ENCODE measurements around the gene GABPB1. TPM values are rescaled to one million over a fixed set of nuclear protein-coding genes. Genes with fewer than 3 reads are reported as not detected.
A peak's percentile ranks its signal among the peaks of the same experiment; 100 is the strongest.

Gene GABPB1
- total and polyA plus RNA-seq, 3 experiments from 2014 or later = 22.5 to 46.5 (median 45.7) TPM

DNA sequence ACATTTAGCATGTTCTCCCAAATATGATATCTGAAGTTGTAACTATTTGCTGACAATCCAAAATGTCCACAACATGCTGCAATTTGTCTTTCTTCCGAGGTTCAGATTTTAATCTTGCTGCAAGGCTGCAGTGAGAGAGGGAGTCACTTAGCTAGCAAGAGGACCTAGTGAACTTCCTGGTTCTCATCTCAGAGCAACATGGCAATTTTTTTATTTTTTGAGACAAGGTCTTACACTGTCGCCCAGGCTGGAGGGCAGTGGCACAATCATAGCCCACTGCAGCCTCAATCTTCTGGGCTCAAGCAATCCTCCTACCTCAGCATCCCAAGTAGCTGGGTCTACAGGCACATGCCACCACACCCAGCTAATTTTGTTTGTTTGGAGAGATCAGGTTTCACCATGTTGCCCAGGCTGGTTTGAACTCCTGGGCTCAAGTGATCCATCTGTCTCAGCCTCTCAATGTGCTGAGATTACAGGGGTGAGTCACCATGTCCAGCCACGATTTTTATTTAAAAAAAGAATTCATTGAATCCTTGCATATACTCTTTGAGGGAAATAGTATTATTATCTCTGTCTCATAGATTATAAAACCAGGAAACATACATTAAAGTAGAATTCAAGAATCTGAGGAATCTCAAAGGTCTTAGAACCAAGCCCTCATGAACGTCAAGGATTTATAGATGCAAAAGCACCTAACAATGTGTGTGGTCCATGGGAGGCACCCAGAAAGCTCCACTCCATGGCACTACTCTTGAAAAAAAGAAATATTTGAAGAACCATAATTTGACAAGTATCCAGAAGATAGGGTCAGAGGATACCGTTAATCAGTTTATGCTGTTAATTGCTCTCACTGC is 98.6 kb downstream of the GABPB1 start:
- Mint-ChIP-seq H3K4me3 (no peak overlapping the region), H3K27ac (peak overlapping the region in 1 of 8 donors; percentile 60), H3K36me3 (no peaks in the 10 kb centered on the region), H3K9me3 (no peaks in the 10 kb centered on the region), H3K4me1 (peaks cover 20 to 24% (median 22%) of the 10 kb centered on the region in 3 donors), H3K27me3 (no peaks in the 10 kb centered on the region)
- no peak for DNase-seq
- H3K27me3 ChIP-seq (ENCODE audit: insufficient read depth, low read length, poor library complexity, severe bottlenecking) = no peaks in the 10 kb centered on the region
- no peaks in the 10 kb centered on the region for H3K36me3 ChIP-seq (ENCODE audit: insufficient read depth, low read length)
- no peak overlapping the region for H3K27ac ChIP-seq (ENCODE audit: low read depth, low read length)
- no peaks in the 10 kb centered on the region for H3K9me3 ChIP-seq (ENCODE audit: low read length)
- H3K4me1 ChIP-seq (ENCODE audit: insufficient read depth, low read length) = peaks cover 10% of the 10 kb centered on the region
- ChIA-PET POLR2A (no interaction called here), CTCF (interaction anchor here (0.9 kb wide), 1 partner anchor 12 kb away, joined by 3 read pairs; no protein-coding TSS in a partner anchor)
- H3K4me3 ChIP-seq (ENCODE audit: low read length) = no peak overlapping the region

DNA sequence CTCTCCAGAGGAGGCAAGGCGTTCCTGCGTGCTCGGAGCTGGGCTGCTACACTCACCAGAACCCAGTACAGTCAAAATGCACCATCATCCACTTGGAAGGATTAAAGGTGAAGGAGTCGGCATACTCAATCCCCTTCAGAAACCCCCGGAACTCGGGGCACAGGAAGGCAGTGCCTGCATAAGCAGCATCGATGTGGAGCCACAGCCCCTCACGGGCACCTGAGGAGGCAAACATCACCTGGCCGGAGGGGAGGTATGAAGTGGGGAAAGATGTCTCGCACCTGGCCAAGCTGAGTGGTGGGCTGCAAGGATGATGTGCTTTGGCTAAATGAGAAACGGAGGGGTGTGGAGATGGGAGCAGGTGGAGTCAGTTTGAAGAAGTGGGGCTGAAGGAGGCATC is 102.4 kb downstream of the GABPB1 start:
- no peak overlapping the region for H3K4me3 Mint-ChIP-seq
- H3K36me3 Mint-ChIP-seq = peaks cover 0 to 2% (median 0%) of the 10 kb centered on the region in 3 donors
- H3K4me1 Mint-ChIP-seq = peaks cover 19 to 22% (median 19%) of the 10 kb centered on the region in 3 donors
- H3K27ac Mint-ChIP-seq = no peak overlapping the region
- no peak overlapping the region for H3K4me3 ChIP-seq (ENCODE audit: low read length)
- ChIA-PET POLR2A (no interaction called here), CTCF (no interaction called here)
- H3K27me3 Mint-ChIP-seq = no peaks in the 10 kb centered on the region
- H3K36me3 ChIP-seq (ENCODE audit: insufficient read depth, low read length) = no peaks in the 10 kb centered on the region
- H3K9me3 Mint-ChIP-seq = no peaks in the 10 kb centered on the region
- no peak for DNase-seq
- H3K27ac ChIP-seq (ENCODE audit: low read depth, low read length) = no peak overlapping the region
- H3K9me3 ChIP-seq (ENCODE audit: low read length) = no peaks in the 10 kb centered on the region
- no peaks in the 10 kb centered on the region for H3K27me3 ChIP-seq (ENCODE audit: insufficient read depth, low read length, poor library complexity, severe bottlenecking)
- H3K4me1 ChIP-seq (ENCODE audit: insufficient read depth, low read length) = peaks cover 13% of the 10 kb centered on the region

DNA sequence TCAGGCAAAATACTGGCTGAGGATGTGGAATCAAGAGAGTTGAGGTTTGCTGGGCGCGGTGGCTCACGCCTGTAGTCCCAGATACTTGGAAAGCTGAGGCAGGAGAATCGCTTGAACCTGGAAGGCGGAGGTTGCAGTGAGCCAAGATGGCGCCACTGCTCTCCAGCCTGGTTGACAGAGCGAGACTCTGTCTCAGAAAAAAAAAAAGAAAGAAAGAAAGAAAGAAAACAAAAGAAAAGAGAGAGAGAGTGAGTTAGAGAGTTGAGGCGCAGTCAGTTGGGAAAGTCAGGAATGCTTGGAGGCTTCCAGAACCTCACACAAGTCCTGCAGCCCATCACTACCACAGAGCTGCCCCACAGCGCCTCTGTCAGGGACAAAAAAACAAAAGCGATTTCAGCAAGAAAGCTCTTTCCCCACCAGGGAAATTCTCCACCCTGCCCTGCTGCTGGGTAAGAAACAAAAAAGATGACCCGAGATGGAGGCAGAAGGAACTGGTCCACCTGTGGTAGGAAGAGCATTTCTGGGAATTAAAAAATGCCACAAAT is 103.3 kb downstream of the GABPB1 start:
- peaks cover 16% of the 10 kb centered on the region for H3K4me1 ChIP-seq (ENCODE audit: insufficient read depth, low read length)
- peaks cover 0 to 2% (median 0%) of the 10 kb centered on the region in 3 donors for H3K36me3 Mint-ChIP-seq
- H3K36me3 ChIP-seq (ENCODE audit: insufficient read depth, low read length) = no peaks in the 10 kb centered on the region
- no peaks in the 10 kb centered on the region for H3K9me3 ChIP-seq (ENCODE audit: low read length)
- H3K4me3 ChIP-seq (ENCODE audit: low read length) = no peak overlapping the region
- H3K9me3 Mint-ChIP-seq = no peaks in the 10 kb centered on the region
- no peak overlapping the region for H3K27ac ChIP-seq (ENCODE audit: low read depth, low read length)
- peak overlapping the region in 1 of 8 donors; percentile 33 for H3K27ac Mint-ChIP-seq
- H3K4me1 Mint-ChIP-seq = peaks cover 22 to 29% (median 26%) of the 10 kb centered on the region in 3 donors
- no peak overlapping the region for H3K4me3 Mint-ChIP-seq
- H3K27me3 Mint-ChIP-seq = no peaks in the 10 kb centered on the region
- no peak for DNase-seq
- no peaks in the 10 kb centered on the region for H3K27me3 ChIP-seq (ENCODE audit: insufficient read depth, low read length, poor library complexity, severe bottlenecking)
- CTCF ChIA-PET = interaction anchor here (1.2 kb wide), 1 partner anchor 64 kb away, joined by 3 read pairs; no protein-coding TSS in a partner anchor
- POLR2A ChIA-PET = no interaction called here

DNA sequence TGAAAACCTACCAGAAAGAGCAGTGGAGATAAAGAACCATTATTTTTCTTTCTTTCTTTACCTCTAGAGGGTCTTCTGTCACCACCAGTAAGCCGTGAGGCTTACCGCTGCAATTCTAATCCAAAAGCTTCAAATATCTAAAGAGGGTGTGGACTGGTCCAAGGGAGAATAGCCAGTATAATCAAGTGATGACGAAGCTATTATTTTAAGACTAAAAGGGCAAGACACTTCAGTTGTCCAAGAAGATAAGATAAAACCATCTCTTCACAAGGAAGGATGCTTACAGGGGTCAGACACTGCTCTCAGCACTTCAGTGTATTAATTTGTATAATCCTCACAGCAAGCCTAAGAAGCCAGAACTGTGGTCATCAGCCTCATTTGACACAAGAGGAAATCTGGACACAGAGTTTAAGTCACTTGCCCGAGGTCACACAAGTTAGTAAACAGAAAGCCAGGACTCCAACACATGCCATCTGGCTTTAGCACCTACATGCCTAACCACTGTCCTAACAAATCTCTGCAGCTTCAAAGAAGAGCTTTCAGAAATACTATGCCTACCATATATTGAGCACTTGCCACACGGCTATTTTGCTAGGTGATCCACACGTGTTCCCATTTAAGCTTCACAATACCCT is 104.1 kb downstream of the GABPB1 start:
- peaks cover 16% of the 10 kb centered on the region for H3K4me1 ChIP-seq (ENCODE audit: insufficient read depth, low read length)
- H3K9me3 ChIP-seq (ENCODE audit: low read length) = no peaks in the 10 kb centered on the region
- Mint-ChIP-seq H3K36me3 (peaks cover 0 to 2% (median 0%) of the 10 kb centered on the region in 3 donors), H3K27me3 (no peaks in the 10 kb centered on the region), H3K4me1 (peaks cover 23 to 30% (median 27%) of the 10 kb centered on the region in 3 donors), H3K4me3 (no peak overlapping the region), H3K27ac (peak overlapping the region in 1 of 8 donors; percentile 30), H3K9me3 (no peaks in the 10 kb centered on the region)
- no peaks in the 10 kb centered on the region for H3K36me3 ChIP-seq (ENCODE audit: insufficient read depth, low read length)
- ChIA-PET POLR2A (no interaction called here), CTCF (interaction anchor here (1.2 kb wide), 1 partner anchor 65 kb away, joined by 3 read pairs; no protein-coding TSS in a partner anchor)
- no peaks in the 10 kb centered on the region for H3K27me3 ChIP-seq (ENCODE audit: insufficient read depth, low read length, poor library complexity, severe bottlenecking)
- no peak for DNase-seq
- H3K27ac ChIP-seq (ENCODE audit: low read depth, low read length) = no peak overlapping the region
- H3K4me3 ChIP-seq (ENCODE audit: low read length) = no peak overlapping the region

DNA sequence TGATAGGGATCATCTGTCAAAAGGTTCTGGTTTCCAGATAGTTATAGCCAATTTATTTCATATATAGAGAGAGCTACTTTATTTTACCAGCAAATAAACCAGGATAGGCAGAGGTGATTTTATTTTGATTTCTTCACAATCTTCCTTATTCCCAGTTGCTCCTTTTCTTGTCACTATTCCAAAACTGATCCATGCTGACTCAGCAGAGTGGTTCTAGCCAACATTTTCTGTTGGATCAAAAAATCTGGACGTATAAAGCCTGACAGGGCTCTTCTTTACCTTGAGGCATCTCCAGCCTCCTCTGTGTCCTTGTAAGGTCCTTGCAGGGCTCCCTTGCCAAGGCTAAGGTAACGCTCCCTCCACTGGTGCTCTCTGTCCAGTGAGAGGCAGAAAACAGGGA is 105.3 kb downstream of the GABPB1 start:
- POLR2A ChIA-PET = no interaction called here
- Mint-ChIP-seq H3K36me3 (peaks cover 0 to 2% (median 0%) of the 10 kb centered on the region in 3 donors), H3K9me3 (no peaks in the 10 kb centered on the region), H3K27me3 (no peaks in the 10 kb centered on the region), H3K4me1 (peaks cover 23 to 30% (median 27%) of the 10 kb centered on the region in 3 donors), H3K27ac (peak overlapping the region in 1 of 8 donors; percentile 16), H3K4me3 (peak overlapping the region in 1 of 7 donors; percentile 9)
- Histone ChIP-seq H3K27ac (ENCODE audit: low read depth, low read length) (no peak overlapping the region), H3K36me3 (ENCODE audit: insufficient read depth, low read length) (no peaks in the 10 kb centered on the region), H3K9me3 (ENCODE audit: low read length) (no peaks in the 10 kb centered on the region), H3K27me3 (ENCODE audit: insufficient read depth, low read length, poor library complexity, severe bottlenecking) (no peaks in the 10 kb centered on the region), H3K4me1 (ENCODE audit: insufficient read depth, low read length) (peaks cover 16% of the 10 kb centered on the region), H3K4me3 (ENCODE audit: low read length) (no peak overlapping the region)
- CTCF ChIA-PET = interaction anchor here (1.8 kb wide), 1 partner anchor 10 kb away, joined by 6 read pairs; no protein-coding TSS in a partner anchor
- DNase-seq = no peak

DNA sequence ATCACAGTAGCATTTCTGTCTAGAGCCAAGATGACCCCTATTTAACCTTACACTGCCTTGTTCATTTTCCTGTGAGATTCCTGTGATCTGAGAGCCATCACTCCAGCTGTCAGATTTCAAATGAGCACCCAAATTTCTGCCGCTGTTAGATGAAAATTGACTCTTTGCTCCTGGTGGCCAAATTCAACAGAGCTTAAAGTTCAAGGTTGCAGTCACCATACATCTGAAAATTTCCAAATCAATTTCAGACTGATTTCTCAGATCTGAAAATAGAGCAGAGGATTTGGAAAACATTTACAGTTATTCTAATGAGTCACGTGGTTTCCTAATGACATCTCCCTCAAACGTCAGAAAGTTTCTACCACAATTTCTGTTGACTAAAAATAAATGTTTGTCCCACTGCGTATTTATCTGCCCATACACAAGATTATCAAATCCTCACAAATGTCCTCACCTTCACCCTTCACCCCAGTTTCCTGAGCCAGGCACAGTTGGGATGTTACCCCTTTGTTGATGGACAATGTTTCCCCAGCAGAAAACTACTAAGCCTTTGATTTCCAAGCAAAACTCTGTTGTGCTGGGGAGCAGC is 105.9 kb downstream of the GABPB1 start:
- H3K9me3 ChIP-seq (ENCODE audit: low read length) = no peaks in the 10 kb centered on the region
- Mint-ChIP-seq H3K4me1 (peaks cover 23 to 30% (median 27%) of the 10 kb centered on the region in 3 donors), H3K36me3 (peaks cover 0 to 2% (median 0%) of the 10 kb centered on the region in 3 donors), H3K9me3 (no peaks in the 10 kb centered on the region), H3K4me3 (peak overlapping the region in 4 of 7 donors; percentile 34 to 88 (median 66)), H3K27ac (peak overlapping the region in 7 of 8 donors; percentile 79 to 98 (median 93)), H3K27me3 (no peaks in the 10 kb centered on the region)
- no peaks in the 10 kb centered on the region for H3K36me3 ChIP-seq (ENCODE audit: insufficient read depth, low read length)
- H3K4me1 ChIP-seq (ENCODE audit: insufficient read depth, low read length) = peaks cover 16% of the 10 kb centered on the region
- no peak overlapping the region for H3K4me3 ChIP-seq (ENCODE audit: low read length)
- no peak for DNase-seq
- ChIA-PET POLR2A (no interaction called here), CTCF (interaction anchor here (0.9 to 2.1 kb wide), 4 partner anchors 9 to 67 kb away, joined by 3 to 7 read pairs (median 6); no protein-coding TSS in a partner anchor)
- H3K27ac ChIP-seq (ENCODE audit: low read depth, low read length) = no peak overlapping the region
- no peaks in the 10 kb centered on the region for H3K27me3 ChIP-seq (ENCODE audit: insufficient read depth, low read length, poor library complexity, severe bottlenecking)

DNA sequence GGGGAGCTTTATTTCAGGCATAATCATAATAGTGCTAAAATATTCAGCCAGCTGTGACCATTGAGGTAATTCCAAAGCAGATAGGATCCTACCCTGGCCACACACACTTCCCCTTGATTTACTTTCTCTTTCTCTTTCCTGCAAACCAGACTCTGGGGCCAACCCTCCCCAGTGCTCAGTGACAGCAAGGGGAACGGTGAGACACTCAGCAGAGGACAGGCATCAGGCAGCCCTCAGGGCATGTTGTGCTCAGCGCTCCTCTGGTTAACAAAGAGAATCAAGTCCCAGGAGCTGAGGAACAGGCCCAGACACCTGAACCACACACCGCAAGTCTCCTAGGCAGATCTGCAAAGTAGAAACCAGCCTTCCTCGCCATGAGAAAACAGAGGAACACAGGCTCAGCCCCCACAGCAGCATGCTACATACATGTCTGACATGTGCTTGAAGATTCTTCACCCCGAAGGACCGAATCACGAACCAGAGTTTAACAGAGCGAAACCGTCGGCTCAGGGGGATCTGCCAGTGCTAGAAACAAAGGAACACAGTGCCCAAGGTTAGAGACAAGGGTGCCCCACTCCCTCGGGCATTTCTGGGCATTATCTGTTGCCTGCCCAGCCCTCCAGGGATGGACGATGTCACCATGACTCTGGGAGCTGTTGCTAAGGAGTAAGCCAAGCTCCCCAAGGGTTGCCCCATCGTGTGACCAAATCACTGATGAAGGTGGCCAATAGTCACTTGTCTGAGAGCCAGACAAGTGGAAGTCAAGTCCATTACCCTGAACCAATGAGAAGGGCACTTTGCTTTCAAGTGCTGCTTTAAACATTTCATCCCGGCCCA is 107.0 kb downstream of the GABPB1 start:
- H3K4me1 ChIP-seq (ENCODE audit: insufficient read depth, low read length) = peaks cover 16% of the 10 kb centered on the region
- CTCF ChIA-PET = interaction anchor here (0.9 to 2.1 kb wide), 4 partner anchors 10 to 68 kb away, joined by 3 to 7 read pairs (median 6); no protein-coding TSS in a partner anchor
- peak overlapping the region; percentile 17 for H3K4me3 ChIP-seq (ENCODE audit: low read length)
- no peaks in the 10 kb centered on the region for H3K27me3 ChIP-seq (ENCODE audit: insufficient read depth, low read length, poor library complexity, severe bottlenecking)
- Mint-ChIP-seq H3K27me3 (no peaks in the 10 kb centered on the region), H3K4me1 (peaks cover 23 to 30% (median 27%) of the 10 kb centered on the region in 3 donors), H3K36me3 (peaks cover 0 to 2% (median 0%) of the 10 kb centered on the region in 3 donors), H3K9me3 (no peaks in the 10 kb centered on the region), H3K4me3 (peak overlapping the region; percentile 9 to 94 (median 86)), H3K27ac (peak overlapping the region; percentile 80 to 99 (median 96))
- DNase-seq = peak in 4 of 5 donors; percentile 32 to 72 (median 48)
- H3K36me3 ChIP-seq (ENCODE audit: insufficient read depth, low read length) = no peaks in the 10 kb centered on the region
- POLR2A ChIA-PET = interaction anchor here (0.7 to 0.8 kb wide), 2 partner anchors 12 to 14 kb away, joined by 3 read pairs; no protein-coding TSS in a partner anchor
- no peak overlapping the region for H3K27ac ChIP-seq (ENCODE audit: low read depth, low read length)
- no peaks in the 10 kb centered on the region for H3K9me3 ChIP-seq (ENCODE audit: low read length)
